ENCODE measurements around the gene KAT6B.

KAT6B gene

GRCh38 chr10:75024971-75025523 lies 198.6 kb downstream of the KAT6B start:
- TF ChIP-seq CTCF (IDR thresholded peaks at IDR 0.05) = no peak
- Histone ChIP-seq H3K4me3 (no peak overlapping the region), H3K27ac (no peak overlapping the region)
- DNase-seq (ENCODE audit: low spot score) = no peak

GRCh38 chr10:75028049-75028448 lies 201.6 kb downstream of the KAT6B start:
- Histone ChIP-seq H3K4me3 (no peak overlapping the region), H3K27ac (no peak overlapping the region)
- no peak for TF ChIP-seq CTCF (IDR thresholded peaks at IDR 0.05)
- no peak for DNase-seq (ENCODE audit: low spot score)

GRCh38 chr10:75028748-75029147 lies 202.3 kb downstream of the KAT6B start:
- no peak overlapping the region for H3K4me3 ChIP-seq
- no peak overlapping the region for H3K27ac ChIP-seq
- DNase-seq (ENCODE audit: low spot score) = no peak
- no peak for TF ChIP-seq CTCF (IDR thresholded peaks at IDR 0.05)

GRCh38 chr10:75029420-75029819 lies 203.0 kb downstream of the KAT6B start:
- Histone ChIP-seq H3K27ac (no peak overlapping the region), H3K4me3 (no peak overlapping the region)
- no peak for DNase-seq (ENCODE audit: low spot score)
- TF ChIP-seq CTCF (IDR thresholded peaks at IDR 0.05) = no peak

- Histone ChIP-seq H3K4me3 (no peak overlapping the region), H3K27ac (no peak overlapping the region)
- no peak for DNase-seq (ENCODE audit: low spot score)
- no peak for TF ChIP-seq CTCF (IDR thresholded peaks at IDR 0.05)
Observed at GRCh38 chr10:75029857-75030256, 203.5 kb downstream of the KAT6B start.

GRCh38 chr10:75030371-75030770 lies 204.0 kb downstream of the KAT6B start:
- Histone ChIP-seq H3K27ac (no peak overlapping the region), H3K4me3 (no peak overlapping the region)
- TF ChIP-seq CTCF (IDR thresholded peaks at IDR 0.05) = no peak
- no peak for DNase-seq (ENCODE audit: low spot score)

- no peak for DNase-seq (ENCODE audit: low spot score)
- Histone ChIP-seq H3K4me3 (no peak overlapping the region), H3K27ac (no peak overlapping the region)
- TF ChIP-seq CTCF (IDR thresholded peaks at IDR 0.05) = no peak
Observed at GRCh38 chr10:75032119-75032518, 205.7 kb downstream of the KAT6B start.

Measured in coronary artery (tissue), 2 donors.